ENCODE results near the gene PAPLN.

PAPLN gene

GRCh38 chr14:73217411-73217810 lies 19.9 kb upstream of the PAPLN start:
- Histone ChIP-seq H3K4me1 (ENCODE audit: insufficient read depth, low read length) (peaks cover under 1% of the 10 kb centered on the region; the same call in 1 of the 2 replicates), H3K9me3 (ENCODE audit: control insufficient read depth, insufficient read depth, low read length) (no peaks in the 10 kb centered on the region), H3K9ac (ENCODE audit: low read depth, low read length) (no peak overlapping the region), H3K36me3 (ENCODE audit: insufficient read depth, low read length) (peaks cover 17% of the 10 kb centered on the region)

- Histone ChIP-seq H3K36me3 (ENCODE audit: insufficient read depth, low read length) (peaks cover 15% of the 10 kb centered on the region), H3K9ac (ENCODE audit: low read depth, low read length) (no peak overlapping the region), H3K4me1 (ENCODE audit: insufficient read depth, low read length) (peaks cover 7% of the 10 kb centered on the region), H3K9me3 (ENCODE audit: control insufficient read depth, insufficient read depth, low read length) (no peaks in the 10 kb centered on the region)
Observed at GRCh38 chr14:73220061-73220460, 17.2 kb upstream of the PAPLN start.

- H3K9me3 ChIP-seq (ENCODE audit: control insufficient read depth, insufficient read depth, low read length) = no peaks in the 10 kb centered on the region
- no peak overlapping the region for H3K9ac ChIP-seq (ENCODE audit: low read depth, low read length)
- peaks cover 7% of the 10 kb centered on the region for H3K4me1 ChIP-seq (ENCODE audit: insufficient read depth, low read length)
- peaks cover 15% of the 10 kb centered on the region for H3K36me3 ChIP-seq (ENCODE audit: insufficient read depth, low read length)
Observed at GRCh38 chr14:73220634-73221033, 16.7 kb upstream of the PAPLN start.

- H3K9ac ChIP-seq (ENCODE audit: low read depth, low read length) = no peak overlapping the region
- H3K36me3 ChIP-seq (ENCODE audit: insufficient read depth, low read length) = peaks cover 15% of the 10 kb centered on the region
- H3K4me1 ChIP-seq (ENCODE audit: insufficient read depth, low read length) = peaks cover 7% of the 10 kb centered on the region
- no peaks in the 10 kb centered on the region for H3K9me3 ChIP-seq (ENCODE audit: control insufficient read depth, insufficient read depth, low read length)
Observed at GRCh38 chr14:73221945-73222344, 15.4 kb upstream of the PAPLN start.

DNA sequence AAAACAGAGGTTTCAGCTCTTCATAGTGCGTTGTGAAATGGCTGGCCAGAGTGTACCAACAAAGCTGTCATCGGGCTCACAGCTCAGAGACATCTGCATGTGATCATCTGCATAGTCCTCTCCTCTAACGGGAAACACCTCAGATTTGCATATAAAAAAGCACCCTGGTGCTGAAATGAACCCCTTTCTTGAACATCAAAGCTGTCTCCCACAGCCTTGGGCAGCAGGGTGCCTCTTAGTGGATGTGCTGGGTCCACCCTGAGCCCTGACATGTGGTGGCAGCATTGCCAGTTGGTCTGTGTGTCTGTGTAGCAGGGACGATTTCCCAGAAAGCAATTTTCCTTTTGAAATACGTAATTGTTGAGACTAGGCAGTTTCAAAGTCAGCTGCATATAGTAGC lies 14.3 kb upstream of the PAPLN start:
- peaks cover 7% of the 10 kb centered on the region for H3K4me1 ChIP-seq (ENCODE audit: insufficient read depth, low read length)
- peaks cover 11% of the 10 kb centered on the region for H3K36me3 ChIP-seq (ENCODE audit: insufficient read depth, low read length)
- no peaks in the 10 kb centered on the region for H3K9me3 ChIP-seq (ENCODE audit: control insufficient read depth, insufficient read depth, low read length)
- no peak overlapping the region for H3K9ac ChIP-seq (ENCODE audit: low read depth, low read length)

DNA sequence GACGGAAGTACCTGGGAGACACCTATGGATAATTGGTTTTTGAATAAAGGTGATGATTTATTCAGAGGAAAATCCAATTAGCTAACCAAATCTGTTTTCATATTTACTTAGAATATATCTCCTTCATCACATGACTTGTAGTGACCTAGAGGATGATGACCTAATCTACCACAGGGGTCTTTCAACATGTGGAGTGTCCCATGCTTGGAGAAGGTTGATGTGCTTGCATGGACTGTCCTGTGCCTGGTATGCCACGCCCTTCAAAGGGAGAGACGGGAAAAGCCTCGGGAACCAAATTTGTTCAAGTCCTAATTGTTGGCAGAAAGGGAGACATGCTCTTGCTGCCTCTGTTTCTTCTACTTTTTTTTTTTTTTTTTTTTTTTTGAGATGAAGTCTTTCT lies 11.8 kb upstream of the PAPLN start:
- Histone ChIP-seq H3K9me3 (ENCODE audit: control insufficient read depth, insufficient read depth, low read length) (no peaks in the 10 kb centered on the region), H3K4me1 (ENCODE audit: insufficient read depth, low read length) (peaks cover 7% of the 10 kb centered on the region), H3K36me3 (ENCODE audit: insufficient read depth, low read length) (peaks cover 3% of the 10 kb centered on the region; the same call in 1 of the 2 replicates), H3K9ac (ENCODE audit: low read depth, low read length) (no peak overlapping the region)

DNA sequence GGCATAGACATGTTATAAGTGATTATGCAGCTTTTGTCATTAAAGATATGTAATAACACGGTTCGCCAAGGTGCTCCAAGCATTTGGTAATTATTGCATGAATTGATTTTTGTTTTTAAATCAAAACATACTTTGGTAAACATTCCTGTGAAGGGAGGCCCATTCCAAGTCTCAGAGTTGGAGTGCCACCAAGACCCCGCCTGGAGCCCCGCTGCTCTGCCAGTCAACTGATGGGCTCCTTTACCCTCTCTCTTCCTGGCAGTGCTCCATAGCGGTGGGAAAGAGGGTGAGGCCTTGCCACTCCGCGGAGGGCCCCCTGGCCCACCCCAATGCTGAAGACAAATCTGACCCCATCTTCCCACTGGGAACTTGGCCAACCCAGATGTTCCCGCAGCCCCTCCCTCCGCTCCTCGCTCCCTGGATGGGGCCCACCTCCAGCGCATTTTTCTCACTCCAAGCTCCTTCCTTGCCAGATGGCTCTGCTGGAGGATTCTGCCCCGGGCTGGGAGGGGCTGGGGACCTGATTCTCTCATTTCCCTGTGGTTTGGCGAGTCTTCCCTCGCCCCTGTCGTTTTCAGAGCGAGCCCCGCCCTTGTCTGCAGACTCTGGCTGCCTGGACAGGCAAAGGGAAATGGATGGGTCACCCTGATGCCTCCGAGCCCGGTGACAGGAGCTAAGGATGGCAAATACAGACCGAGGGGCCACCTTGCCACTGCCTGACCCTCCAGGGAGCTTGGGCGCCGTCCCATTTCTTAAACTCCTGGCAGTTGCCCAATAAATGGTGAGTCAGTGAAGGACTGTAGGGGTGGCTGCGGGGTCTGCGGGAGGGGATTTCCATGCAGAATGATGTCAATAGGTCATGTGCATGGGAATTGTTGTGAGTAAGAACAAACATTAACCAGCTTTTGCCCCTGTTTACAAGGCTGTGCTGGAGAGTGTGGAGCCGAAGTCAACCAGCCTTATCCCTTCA lies 9.2 kb upstream of the PAPLN start:
- H3K36me3 ChIP-seq (ENCODE audit: insufficient read depth, low read length) = no peaks in the 10 kb centered on the region

GRCh38 chr14:73230051-73230450 lies 7.3 kb upstream of the PAPLN start:
- Histone ChIP-seq H3K9ac (ENCODE audit: low read depth, low read length) (no peak overlapping the region), H3K36me3 (ENCODE audit: insufficient read depth, low read length) (no peaks in the 10 kb centered on the region), H3K9me3 (ENCODE audit: control insufficient read depth, insufficient read depth, low read length) (no peaks in the 10 kb centered on the region), H3K4me1 (ENCODE audit: insufficient read depth, low read length) (peaks cover 17% of the 10 kb centered on the region)

More for the DNA sequence above, 9.2 kb upstream of the PAPLN start:
- Histone ChIP-seq H3K9me3 (ENCODE audit: control insufficient read depth, insufficient read depth, low read length) (no peaks in the 10 kb centered on the region), H3K9ac (ENCODE audit: low read depth, low read length) (peak overlapping the region; percentile 23; the same call in 1 of the 2 replicates), H3K4me1 (ENCODE audit: insufficient read depth, low read length) (peaks cover 11% of the 10 kb centered on the region)

DNA sequence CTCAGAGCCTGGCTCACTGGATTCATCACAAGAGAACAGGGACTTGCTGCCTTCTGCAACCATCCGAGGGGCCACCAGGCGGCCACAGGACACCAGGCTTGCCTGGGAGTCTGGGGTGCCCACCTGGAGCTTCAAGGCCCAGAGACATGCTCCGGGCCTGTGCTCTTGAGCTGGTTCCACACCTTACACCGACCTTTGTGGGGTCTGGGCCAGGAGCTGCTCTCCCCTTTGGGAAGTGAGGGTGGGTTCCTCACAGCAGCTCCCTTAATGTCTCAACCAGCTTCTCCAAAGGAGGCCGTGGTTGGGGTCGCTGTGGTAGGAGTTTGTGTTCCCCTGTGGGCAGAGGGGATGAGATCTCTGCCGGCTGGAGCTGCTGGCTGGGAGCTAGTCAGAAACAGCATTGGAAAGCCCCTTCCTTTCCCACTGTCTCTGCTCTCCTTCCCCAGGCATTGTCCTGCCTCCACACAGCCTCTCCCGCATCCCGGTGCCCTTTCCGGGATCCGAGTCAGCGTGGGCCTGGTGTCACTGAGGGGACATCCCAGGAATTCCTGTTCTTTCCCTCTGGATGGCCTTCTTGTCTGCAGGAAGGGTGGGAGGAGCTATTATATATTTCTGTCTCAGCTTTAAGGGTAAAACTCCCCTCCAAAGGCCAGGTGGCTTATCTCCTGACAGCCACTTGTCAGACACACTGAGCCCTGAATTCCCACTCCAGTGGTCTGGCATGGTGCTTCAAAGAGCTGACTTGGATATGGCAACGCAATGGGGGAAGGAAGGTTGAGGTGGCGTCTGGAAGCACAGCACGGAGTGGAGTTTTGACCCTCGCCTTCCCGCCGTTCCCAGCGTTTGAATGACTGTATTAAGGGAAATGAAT lies 5.1 kb upstream of the PAPLN start:
- Histone ChIP-seq H3K4me1 (ENCODE audit: insufficient read depth, low read length) (peaks cover 22% of the 10 kb centered on the region), H3K9ac (ENCODE audit: low read depth, low read length) (no peak overlapping the region), H3K36me3 (ENCODE audit: insufficient read depth, low read length) (no peaks in the 10 kb centered on the region), H3K9me3 (ENCODE audit: control insufficient read depth, insufficient read depth, low read length) (no peaks in the 10 kb centered on the region)

DNA sequence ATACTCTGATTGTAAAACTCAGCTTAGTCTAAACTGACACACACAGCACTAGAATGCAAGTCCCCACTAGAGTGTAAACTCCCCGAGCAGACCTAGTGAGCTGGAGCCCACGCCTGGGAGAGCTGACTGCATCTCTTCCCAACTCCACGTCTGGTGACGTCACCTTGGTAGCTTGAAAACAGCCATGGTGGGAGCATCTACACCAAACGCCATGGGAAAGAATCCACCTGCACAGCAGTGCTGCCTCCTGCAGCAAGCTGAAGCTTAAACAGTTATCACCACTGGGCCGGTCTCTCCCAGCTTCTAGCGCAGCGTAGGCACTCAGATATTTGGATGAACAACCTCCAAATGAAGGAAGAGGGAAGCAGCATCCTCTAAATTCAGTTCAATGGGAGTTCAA lies 4.3 kb upstream of the PAPLN start:
- Histone ChIP-seq H3K36me3 (ENCODE audit: insufficient read depth, low read length) (no peaks in the 10 kb centered on the region), H3K9ac (ENCODE audit: low read depth, low read length) (no peak overlapping the region), H3K4me1 (ENCODE audit: insufficient read depth, low read length) (peaks cover 22% of the 10 kb centered on the region), H3K9me3 (ENCODE audit: control insufficient read depth, insufficient read depth, low read length) (no peaks in the 10 kb centered on the region)

DNA sequence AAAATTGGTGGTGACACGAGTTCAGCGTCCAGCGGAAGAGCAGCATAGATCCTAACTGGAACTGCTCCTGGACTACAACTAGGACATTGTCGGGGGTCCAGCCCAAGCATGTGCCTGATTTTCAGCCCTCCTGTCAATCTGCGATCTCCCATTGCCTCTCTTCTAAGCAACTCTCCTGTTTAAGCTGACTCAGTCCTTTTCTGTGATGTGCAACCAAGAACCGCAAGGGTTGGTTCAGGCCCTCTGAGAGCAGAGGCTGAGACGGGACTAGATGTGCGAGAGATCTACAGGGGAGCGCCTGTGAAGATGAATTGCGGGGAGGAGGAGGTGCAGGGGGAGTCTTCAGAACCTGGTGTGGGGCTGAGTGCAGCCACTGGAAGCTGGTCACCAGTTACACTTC lies 3.7 kb upstream of the PAPLN start:
- no peaks in the 10 kb centered on the region for H3K9me3 ChIP-seq (ENCODE audit: control insufficient read depth, insufficient read depth, low read length)
- peaks cover 24% of the 10 kb centered on the region for H3K4me1 ChIP-seq (ENCODE audit: insufficient read depth, low read length)
- H3K9ac ChIP-seq (ENCODE audit: low read depth, low read length) = no peak overlapping the region
- H3K36me3 ChIP-seq (ENCODE audit: insufficient read depth, low read length) = no peaks in the 10 kb centered on the region

GRCh38 chr14:73234029-73234428 lies 3.3 kb upstream of the PAPLN start:
- H3K36me3 ChIP-seq (ENCODE audit: insufficient read depth, low read length) = no peaks in the 10 kb centered on the region
- no peaks in the 10 kb centered on the region for H3K9me3 ChIP-seq (ENCODE audit: control insufficient read depth, insufficient read depth, low read length)
- H3K4me1 ChIP-seq (ENCODE audit: insufficient read depth, low read length) = peaks cover 29% of the 10 kb centered on the region
- H3K9ac ChIP-seq (ENCODE audit: low read depth, low read length) = no peak overlapping the region

GRCh38 chr14:73234586-73235394 lies 2.5 kb upstream of the PAPLN start:
- H3K4me1 ChIP-seq (ENCODE audit: insufficient read depth, low read length) = peaks cover 31% of the 10 kb centered on the region
- no peaks in the 10 kb centered on the region for H3K9me3 ChIP-seq (ENCODE audit: control insufficient read depth, insufficient read depth, low read length)
- no peaks in the 10 kb centered on the region for H3K36me3 ChIP-seq (ENCODE audit: insufficient read depth, low read length)
- no peak overlapping the region for H3K9ac ChIP-seq (ENCODE audit: low read depth, low read length)
